ENCODE measurements around the gene RHOF. TPM values are rescaled to one million over a fixed set of nuclear protein-coding genes. Genes with fewer than 3 reads are reported as not detected.

RHOF gene
- total RNA-seq, 1 experiment from 2014 or later: 29.1 TPM

DNA sequence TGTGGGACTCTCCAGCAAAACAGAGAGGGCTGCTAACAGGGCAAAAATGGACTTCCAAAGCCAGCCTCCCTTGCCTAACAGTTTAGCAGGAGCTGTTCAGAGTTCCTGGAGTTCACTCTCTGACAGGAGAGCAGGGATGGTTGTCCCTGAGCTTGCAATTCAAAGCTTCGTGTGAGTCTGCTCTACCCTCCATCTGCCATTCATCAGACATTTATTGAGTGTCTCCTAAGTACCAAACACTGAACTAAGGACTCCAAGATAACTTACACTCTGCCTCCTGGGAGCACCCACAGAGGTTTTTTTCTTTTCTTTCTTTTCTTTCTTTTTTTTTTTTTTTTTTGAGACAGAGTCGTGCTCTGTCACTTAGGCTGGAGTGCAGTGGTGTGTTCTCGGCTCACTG lies 28.7 kb downstream of the RHOF start:
- Histone ChIP-seq H3K79me2 (ENCODE audit: insufficient read depth, low read length) (no peaks in the 10 kb centered on the region), H3K18ac (ENCODE audit: insufficient read length, low read depth, low read length) (no peak overlapping the region), H4K5ac (ENCODE audit: insufficient read length, low read depth, low read length) (no peak overlapping the region), H2BK15ac (ENCODE audit: low read depth, low read length) (no peak overlapping the region), H3K27me3 (ENCODE audit: insufficient read depth, low read length) (no peaks in the 10 kb centered on the region), H3T11ph (ENCODE audit: low read length) (no peak overlapping the region), H3K4me2 (ENCODE audit: insufficient read depth, insufficient read length, low read length) (no peak overlapping the region), H2AFZ (ENCODE audit: low read length) (no peak overlapping the region), H3K23ac (ENCODE audit: insufficient read length, low read depth, low read length) (no peak overlapping the region), H3K14ac (ENCODE audit: insufficient read depth, low read length) (no peak overlapping the region), H3K4me1 (ENCODE audit: insufficient read depth, low read length) (no peaks in the 10 kb centered on the region), H3K23me2 (ENCODE audit: insufficient read length, low read depth, low read length, poor library complexity, severe bottlenecking) (no peaks in the 10 kb centered on the region), H3K56ac (ENCODE audit: insufficient read length, low read depth, low read length) (no peak overlapping the region), H2BK120ac (ENCODE audit: low read depth, low read length, poor library complexity, severe bottlenecking) (no peak overlapping the region), H3K27ac (ENCODE audit: insufficient read length, low read depth, low read length) (no peak overlapping the region), H4K91ac (ENCODE audit: insufficient read length, low read depth, low read length) (no peak overlapping the region), H3K9ac (ENCODE audit: extremely low read depth, insufficient read length, low read length) (no peak overlapping the region), H3K9me3 (ENCODE audit: control insufficient read depth, low read depth, low read length) (no peaks in the 10 kb centered on the region), H2BK12ac (ENCODE audit: insufficient read length, low read depth, low read length) (no peak overlapping the region), H2BK20ac (ENCODE audit: low read depth, low read length, poor library complexity, severe bottlenecking) (no peak overlapping the region), H4K20me1 (ENCODE audit: control insufficient read depth, insufficient read depth, insufficient read length) (no peaks in the 10 kb centered on the region), H3K79me1 (ENCODE audit: insufficient read depth, low read depth, low read length, poor library complexity, severe bottlenecking) (no peaks in the 10 kb centered on the region), H2BK5ac (ENCODE audit: insufficient read length, low read length) (no peak overlapping the region), H4K8ac (replicated peaks; ENCODE audit: insufficient read length, low read depth, low read length) (no peak overlapping the region), H3K4ac (ENCODE audit: low read depth, low read length) (no peak overlapping the region), H2AK5ac (ENCODE audit: insufficient read length, low read length) (no peak overlapping the region)
- H3K36me3 Mint-ChIP-seq (ENCODE audit: insufficient read depth in 1 of 3, low read depth in 3 of 3): peaks cover 0 to 23% (median 7%) of the 10 kb centered on the region in 3 experiments; a peak in 4 of 7 replicates
- no peak overlapping the region for H3K4me3 Mint-ChIP-seq
- no CpG with 5 or more reads among the region's 3 CpGs for WGBS (ENCODE audit: extremely low coverage, insufficient read length, low lambda C conversion rate)
- DNase-seq: no peak
- no peak for TF ChIP-seq CTCF (conservative IDR thresholded peaks at IDR 0.05)
- H3K4me1 Mint-ChIP-seq: peaks cover 0 to 3% of the 10 kb centered on the region in 2 experiments; a peak in 2 of 4 replicates
- H3K27me3 Mint-ChIP-seq (ENCODE audit: low read depth): no peaks in the 10 kb centered on the region
- H3K27ac Mint-ChIP-seq: no peak overlapping the region
- no peaks in the 10 kb centered on the region for H3K9me3 Mint-ChIP-seq
